Measurements from ENCODE around the gene NPTN.

Gene NPTN

DNA sequence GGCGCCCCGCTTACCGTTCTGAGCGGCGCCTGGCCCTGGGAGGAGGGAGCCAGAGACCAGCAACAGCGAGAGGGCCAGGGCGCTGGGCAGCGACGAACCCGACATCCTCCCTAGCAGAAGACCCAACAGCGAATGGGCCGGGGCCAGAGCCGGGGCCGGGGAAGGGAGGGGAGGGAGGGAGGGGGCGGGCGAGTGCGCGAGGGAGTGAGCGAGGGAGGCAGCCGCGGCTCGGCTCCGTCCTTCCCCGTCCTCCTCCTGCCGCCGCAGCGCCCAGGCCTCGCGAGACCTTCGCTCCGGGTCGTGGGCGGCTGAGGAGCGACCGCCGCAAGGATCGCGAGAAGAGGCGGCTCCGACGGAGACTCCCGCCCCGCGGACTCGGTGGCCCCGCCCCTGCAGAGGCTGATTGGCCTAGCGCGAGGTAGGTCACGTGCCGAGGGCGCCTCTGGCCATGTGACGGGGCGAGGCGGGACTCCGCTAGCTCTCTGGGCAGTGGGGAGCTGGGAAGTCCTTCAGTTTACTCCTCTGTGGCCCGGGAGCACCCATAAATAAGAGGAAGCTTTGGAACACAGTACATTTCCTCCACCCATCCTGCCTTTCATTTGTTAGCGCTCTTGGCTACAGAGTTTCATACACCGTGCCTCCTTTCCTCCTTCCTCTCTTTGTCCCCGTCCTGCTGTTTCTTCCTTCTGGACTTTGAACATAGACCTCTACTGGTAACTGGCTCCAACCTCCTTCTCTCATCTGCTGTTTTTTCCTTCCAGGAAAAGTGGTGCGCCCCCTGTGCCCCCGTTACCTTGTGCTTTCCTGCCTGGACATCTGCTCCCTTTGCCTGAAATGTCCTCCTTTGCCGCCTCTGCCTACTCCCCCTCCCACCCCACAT is at the start of gene NPTN:
NPTN (minus strand) TSS at position 279 of the 880 bp plus-strand sequence; CDS start at position 105, 174 bp downstream.
- Histone ChIP-seq H3K27ac (peak within 1 kb of the TSS; percentile 72), H3K9me3 (ENCODE audit: control insufficient read depth, low read length) (no peaks in the 10 kb centered on the region), H2AFZ (peak within 1 kb of the TSS; percentile 85), H3K9ac (no peak within 1 kb of the TSS), H3K4me2 (ENCODE audit: low read length) (peak within 1 kb of the TSS; percentile 59), H3K36me3 (ENCODE audit: control insufficient read depth, insufficient read depth, low read length) (no peaks in the 10 kb centered on the region), H3K4me1 (peaks cover 5% of the 10 kb centered on the region), H3K79me2 (peaks cover 7% of the 10 kb centered on the region), H3K27me3 (ENCODE audit: control insufficient read depth, insufficient read depth, low read length) (no peaks in the 10 kb centered on the region), H3K4me3 (ENCODE audit: low read depth, low read length) (peak within 1 kb of the TSS; percentile 54)
- no peak for TF ChIP-seq CTCF (IDR thresholded peaks at IDR 0.05)

DNA sequence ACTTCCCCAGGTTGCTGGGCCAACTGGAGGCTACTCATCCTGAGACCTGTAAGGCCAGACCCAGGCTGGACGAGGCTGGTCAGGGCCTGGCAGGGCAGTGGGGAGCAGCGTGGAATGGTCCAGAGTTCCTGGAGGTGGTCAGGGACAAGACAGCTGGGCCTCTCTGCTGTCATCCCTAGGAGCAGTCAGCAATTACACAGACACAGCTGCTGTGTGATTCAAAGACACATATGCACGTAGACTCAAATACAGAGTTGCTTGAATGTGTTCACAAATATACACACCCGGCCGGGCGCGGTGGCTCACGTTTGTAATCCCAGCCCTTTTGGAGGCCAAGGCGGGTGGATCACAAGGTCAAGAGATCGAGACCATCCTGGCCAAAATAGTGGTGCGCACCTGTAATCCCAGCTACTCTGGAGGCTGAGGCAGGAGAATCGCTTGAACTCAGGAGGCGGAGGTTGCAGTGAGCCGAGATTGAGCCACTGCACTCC is 49.5 kb upstream of the NPTN start:
- no peaks in the 10 kb centered on the region for H3K27me3 ChIP-seq (ENCODE audit: control insufficient read depth, insufficient read depth, low read length)
- no peaks in the 10 kb centered on the region for H3K36me3 ChIP-seq (ENCODE audit: control insufficient read depth, insufficient read depth, low read length)
- no peak overlapping the region for H2AFZ ChIP-seq
- H3K4me1 ChIP-seq: no peaks in the 10 kb centered on the region
- no peak overlapping the region for H3K27ac ChIP-seq
- TF ChIP-seq CTCF (IDR thresholded peaks at IDR 0.05): no peak
- no peaks in the 10 kb centered on the region for H3K79me2 ChIP-seq
- H3K4me2 ChIP-seq (ENCODE audit: low read length): no peak overlapping the region
- no peak overlapping the region for H3K4me3 ChIP-seq (ENCODE audit: low read depth, low read length)
- H3K9ac ChIP-seq: no peak overlapping the region
- no peaks in the 10 kb centered on the region for H3K9me3 ChIP-seq (ENCODE audit: control insufficient read depth, low read length)

DNA sequence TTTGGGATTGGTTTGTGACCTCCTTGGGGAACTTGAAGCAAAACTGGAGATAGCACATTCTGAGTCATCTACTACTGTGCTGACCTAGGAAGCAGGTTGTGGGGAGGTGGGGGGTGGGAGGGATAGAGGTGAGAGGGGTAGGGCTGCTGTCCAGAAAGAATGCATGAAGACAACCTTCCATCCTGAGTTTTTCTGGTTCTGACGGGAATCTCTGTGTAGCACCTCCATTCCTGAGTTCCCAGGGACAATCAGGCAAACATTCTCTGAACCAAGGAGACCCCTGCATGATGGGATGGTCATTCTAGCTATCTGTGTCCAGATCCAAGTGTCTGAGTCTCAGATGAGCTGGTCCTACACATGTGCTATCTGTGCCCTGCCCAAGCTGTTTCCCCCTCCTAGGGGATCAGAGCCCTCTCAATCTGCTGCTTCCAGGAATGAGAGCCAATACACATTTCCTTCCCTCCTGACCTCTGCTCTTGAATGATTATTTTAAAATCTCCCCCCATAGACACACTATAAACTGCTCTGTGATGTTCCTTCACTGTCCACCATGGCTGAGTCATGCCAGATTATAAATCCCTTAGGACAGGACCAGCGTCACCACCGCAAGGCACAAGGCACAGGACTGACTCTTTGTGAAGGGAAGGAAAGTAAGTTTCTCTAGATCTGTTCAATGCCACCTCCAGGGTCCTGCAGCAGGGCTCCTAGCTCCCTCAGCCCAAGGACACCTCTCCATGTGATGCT is 48.8 kb upstream of the NPTN start:
- Histone ChIP-seq H3K79me2 (no peaks in the 10 kb centered on the region), H3K4me2 (ENCODE audit: low read length) (no peak overlapping the region), H3K4me1 (no peaks in the 10 kb centered on the region), H3K9me3 (ENCODE audit: control insufficient read depth, low read length) (no peaks in the 10 kb centered on the region), H2AFZ (no peak overlapping the region), H3K36me3 (ENCODE audit: control insufficient read depth, insufficient read depth, low read length) (no peaks in the 10 kb centered on the region), H3K27ac (no peak overlapping the region), H3K9ac (no peak overlapping the region), H3K4me3 (ENCODE audit: low read depth, low read length) (no peak overlapping the region), H3K27me3 (ENCODE audit: control insufficient read depth, insufficient read depth, low read length) (no peaks in the 10 kb centered on the region)
- TF ChIP-seq CTCF (IDR thresholded peaks at IDR 0.05): no peak

DNA sequence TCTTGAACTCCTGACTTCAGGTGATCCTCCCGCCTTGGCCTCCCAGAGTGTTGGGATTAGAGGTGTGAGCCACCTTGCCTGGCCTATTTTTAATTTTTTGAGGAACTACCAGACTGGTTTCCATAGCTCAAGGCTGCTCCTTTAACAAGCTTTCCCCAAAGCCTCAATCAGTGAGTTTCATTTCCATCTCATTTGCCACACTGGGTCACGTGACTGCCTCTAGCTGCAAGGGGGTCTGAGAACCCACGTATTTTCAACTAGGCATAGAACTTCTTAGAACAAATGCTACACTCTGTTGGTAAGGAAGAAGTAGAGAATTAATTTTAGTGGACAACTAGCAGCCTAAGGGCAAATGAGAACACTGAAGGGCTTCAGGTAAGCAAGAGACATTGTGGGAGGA is 47.9 kb upstream of the NPTN start:
- H2AFZ ChIP-seq: no peak overlapping the region
- H3K27me3 ChIP-seq (ENCODE audit: control insufficient read depth, insufficient read depth, low read length): no peaks in the 10 kb centered on the region
- no peaks in the 10 kb centered on the region for H3K9me3 ChIP-seq (ENCODE audit: control insufficient read depth, low read length)
- H3K4me3 ChIP-seq (ENCODE audit: low read depth, low read length): no peak overlapping the region
- TF ChIP-seq CTCF (IDR thresholded peaks at IDR 0.05): no peak
- no peaks in the 10 kb centered on the region for H3K4me1 ChIP-seq
- H3K36me3 ChIP-seq (ENCODE audit: control insufficient read depth, insufficient read depth, low read length): no peaks in the 10 kb centered on the region
- H3K27ac ChIP-seq: no peak overlapping the region
- no peak overlapping the region for H3K9ac ChIP-seq
- H3K4me2 ChIP-seq (ENCODE audit: low read length): no peak overlapping the region
- no peaks in the 10 kb centered on the region for H3K79me2 ChIP-seq
